Skeletal muscle tissue (tissue), 4 donors: ENCODE results near the gene TDRD7. TPM values are rescaled to one million over a fixed set of nuclear protein-coding genes. Genes with fewer than 3 reads are reported as not detected.

Experiments
- H3K27ac ChIP-seq: one replicate; pipeline ENCODE4 v1.7.0; 2013; ENCODE audit warnings: mild to moderate bottlenecking, low read depth, low read length, inconsistent platforms
- H3K27me3 ChIP-seq, 3 donors: one replicate each; pipeline ENCODE4 v1.7.0; 2013; ENCODE audit warnings: low read length in 3 of 3; ENCODE audit not compliant: control insufficient read depth in 3 of 3, insufficient read depth in 3 of 3
- H3K36me3 ChIP-seq, 3 donors: one replicate each; pipeline ENCODE4 v1.7.0; 2013; ENCODE audit warnings: low read length in 3 of 3; ENCODE audit not compliant: control insufficient read depth in 3 of 3, insufficient read depth in 3 of 3
- H3K4me1 ChIP-seq, 3 donors: one replicate each; pipeline ENCODE4 v1.7.0; 2013; ENCODE audit warnings: low read length in 3 of 3, mild to moderate bottlenecking in 3 of 3; ENCODE audit not compliant: control insufficient read depth in 3 of 3, insufficient read depth in 3 of 3
- H3K4me3 ChIP-seq, 3 donors: one replicate each; pipeline ENCODE4 v1.7.0; 2013; ENCODE audit warnings: low read length in 3 of 3
- H3K9ac ChIP-seq, 3 donors: one replicate each; pipeline ENCODE4 v1.7.0; 2013; ENCODE audit warnings: low read length in 3 of 3, mild to moderate bottlenecking in 3 of 3, moderate library complexity in 2 of 3, low read depth in 1 of 3
- H3K9me3 ChIP-seq, 3 donors: one replicate each; pipeline ENCODE4 v1.7.0; 2013; ENCODE audit warnings: low read length in 3 of 3; ENCODE audit not compliant: control insufficient read depth in 3 of 3
- total RNA-seq: library from RNA; depleted of rRNA; stranded (reverse); fragments of >200 nt; gene quantifications from one replicate; pipeline ENCODE4 v1.2.3, GENCODE V29; 2014
- donor health status: Osteomylitis.

TDRD7 gene
- total RNA-seq, result 5.2 TPM

DNA sequence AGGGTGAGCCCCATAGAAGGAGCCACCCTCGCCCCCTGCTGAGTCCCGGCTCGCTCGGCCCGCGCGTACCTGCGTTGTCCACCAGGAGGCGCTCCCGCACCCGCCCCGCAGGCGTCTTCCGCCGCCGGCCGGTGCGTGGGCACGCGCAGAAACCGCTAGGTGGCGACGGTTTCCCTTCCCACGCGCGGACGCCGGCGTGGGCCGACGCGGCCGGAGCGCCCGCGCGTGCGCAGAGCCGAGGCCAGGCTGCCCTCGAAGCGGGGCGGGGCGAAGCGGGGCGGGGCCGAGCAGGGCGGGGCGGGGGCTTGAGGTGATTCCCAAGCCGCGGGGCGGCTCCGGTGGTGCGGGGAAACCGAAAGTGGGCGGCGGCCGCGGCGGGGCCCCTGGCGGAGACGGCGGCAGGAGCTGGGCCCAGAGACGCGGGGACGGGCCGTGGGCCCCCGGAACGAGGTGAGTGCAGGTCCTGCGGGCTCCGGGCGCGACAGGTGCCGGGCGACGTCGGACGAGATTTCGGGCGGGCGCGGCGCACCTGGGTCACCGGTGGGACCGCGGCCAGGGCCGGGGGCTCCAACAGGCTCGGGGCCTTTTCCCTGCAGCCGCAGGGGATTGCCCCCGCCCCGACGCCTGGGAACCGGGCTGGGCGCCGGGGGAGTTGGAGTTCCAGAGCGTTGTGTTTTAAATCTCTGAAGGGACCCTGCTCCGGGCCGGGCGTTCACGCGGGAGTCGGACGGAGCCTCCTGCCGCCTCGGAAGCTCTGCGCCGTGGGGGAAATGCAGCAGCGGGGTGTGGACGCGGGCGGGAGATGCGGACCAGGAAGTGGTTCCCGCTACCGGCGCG lies at the start of gene TDRD7:
TSS of gene TDRD7 (plus strand) at position 308 of the 837 bp plus-strand sequence. CDS start 16,370 bp downstream, outside the sequence.
- Histone ChIP-seq H3K9ac (peak within 1 kb of the TSS; percentile 71 to 79 (median 75)), H3K27me3 (no peaks in the 10 kb centered on the region), H3K27ac (peak within 1 kb of the TSS; percentile 49), H3K4me3 (peak within 1 kb of the TSS; percentile 59 to 84 (median 75)), H3K4me1 (peaks cover 5 to 11% (median 8%) of the 10 kb centered on the region in 3 donors), H3K36me3 (no peaks in the 10 kb centered on the region), H3K9me3 (peaks cover 0 to 5% (median 0%) of the 10 kb centered on the region in 3 donors)

- Histone ChIP-seq H3K9ac (no peak overlapping the region), H3K27me3 (no peaks in the 10 kb centered on the region), H3K36me3 (peaks cover 20 to 34% (median 29%) of the 10 kb centered on the region in 3 donors), H3K4me1 (no peaks in the 10 kb centered on the region), H3K27ac (no peak overlapping the region), H3K9me3 (no peaks in the 10 kb centered on the region), H3K4me3 (no peak overlapping the region)
Measured at GRCh38 chr9:97362777-97363545, 48.9 kb upstream of the TDRD7 start.

DNA sequence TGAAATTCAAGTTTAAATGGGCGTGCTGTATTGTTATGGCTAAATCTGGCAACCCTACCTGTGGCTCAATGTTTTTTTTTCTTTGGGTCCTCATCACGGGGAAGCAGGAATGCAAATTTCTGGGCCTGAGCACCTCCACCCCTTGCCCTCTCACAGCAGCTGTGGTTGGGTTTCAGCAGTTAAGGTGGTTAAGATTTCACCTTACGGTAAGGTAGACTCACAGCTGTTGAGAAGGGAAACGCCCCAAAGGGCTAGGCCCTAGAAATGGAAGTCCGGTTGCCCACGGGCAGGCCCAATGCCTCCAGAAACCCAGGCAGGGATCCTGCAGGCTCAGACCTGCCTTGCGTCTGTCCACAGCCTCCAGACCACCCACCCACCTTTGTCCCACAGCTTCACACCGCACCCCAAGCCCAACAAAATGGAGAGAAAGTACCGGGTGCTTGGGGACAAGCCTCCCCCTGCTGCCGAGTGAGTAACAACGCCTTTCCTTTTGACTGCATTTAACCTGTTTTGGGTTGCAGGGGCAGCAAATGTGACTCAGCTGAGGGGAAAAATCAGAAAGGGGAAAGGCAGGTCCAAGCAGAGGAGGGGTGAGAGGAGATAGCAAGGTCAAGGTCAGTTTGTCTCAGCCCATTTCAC lies 48.1 kb upstream of the TDRD7 start:
- no peaks in the 10 kb centered on the region for H3K27me3 ChIP-seq
- H3K27ac ChIP-seq, result no peak overlapping the region
- H3K36me3 ChIP-seq, result peaks cover 20 to 33% (median 27%) of the 10 kb centered on the region in 3 donors
- H3K9ac ChIP-seq, result no peak overlapping the region
- no peaks in the 10 kb centered on the region for H3K4me1 ChIP-seq
- H3K9me3 ChIP-seq, result no peaks in the 10 kb centered on the region
- H3K4me3 ChIP-seq, result no peak overlapping the region

GRCh38 chr9:97364769-97365490 lies 47.0 kb upstream of the TDRD7 start:
- no peak overlapping the region for H3K9ac ChIP-seq
- no peaks in the 10 kb centered on the region for H3K9me3 ChIP-seq
- no peak overlapping the region for H3K4me3 ChIP-seq
- H3K36me3 ChIP-seq, result peaks cover 20 to 26% (median 20%) of the 10 kb centered on the region in 3 donors
- no peaks in the 10 kb centered on the region for H3K27me3 ChIP-seq
- no peak overlapping the region for H3K27ac ChIP-seq
- H3K4me1 ChIP-seq, result no peaks in the 10 kb centered on the region

GRCh38 chr9:97365634-97366033 lies 46.3 kb upstream of the TDRD7 start:
- Histone ChIP-seq H3K36me3 (peaks cover 16 to 25% (median 17%) of the 10 kb centered on the region in 3 donors), H3K9me3 (no peaks in the 10 kb centered on the region), H3K9ac (no peak overlapping the region), H3K4me1 (no peaks in the 10 kb centered on the region), H3K27me3 (no peaks in the 10 kb centered on the region), H3K27ac (no peak overlapping the region), H3K4me3 (no peak overlapping the region)

GRCh38 chr9:97366476-97366875 lies 45.4 kb upstream of the TDRD7 start:
- Histone ChIP-seq H3K27ac (no peak overlapping the region), H3K4me1 (no peaks in the 10 kb centered on the region), H3K9me3 (no peaks in the 10 kb centered on the region), H3K4me3 (no peak overlapping the region), H3K36me3 (peaks cover 16 to 26% (median 17%) of the 10 kb centered on the region in 3 donors), H3K9ac (no peak overlapping the region), H3K27me3 (no peaks in the 10 kb centered on the region)

GRCh38 chr9:97366889-97367288 lies 45.0 kb upstream of the TDRD7 start:
- peaks cover 18 to 27% (median 19%) of the 10 kb centered on the region in 3 donors for H3K36me3 ChIP-seq
- no peaks in the 10 kb centered on the region for H3K27me3 ChIP-seq
- no peak overlapping the region for H3K9ac ChIP-seq
- H3K4me3 ChIP-seq, result no peak overlapping the region
- no peak overlapping the region for H3K27ac ChIP-seq
- H3K4me1 ChIP-seq, result no peaks in the 10 kb centered on the region
- no peaks in the 10 kb centered on the region for H3K9me3 ChIP-seq

DNA sequence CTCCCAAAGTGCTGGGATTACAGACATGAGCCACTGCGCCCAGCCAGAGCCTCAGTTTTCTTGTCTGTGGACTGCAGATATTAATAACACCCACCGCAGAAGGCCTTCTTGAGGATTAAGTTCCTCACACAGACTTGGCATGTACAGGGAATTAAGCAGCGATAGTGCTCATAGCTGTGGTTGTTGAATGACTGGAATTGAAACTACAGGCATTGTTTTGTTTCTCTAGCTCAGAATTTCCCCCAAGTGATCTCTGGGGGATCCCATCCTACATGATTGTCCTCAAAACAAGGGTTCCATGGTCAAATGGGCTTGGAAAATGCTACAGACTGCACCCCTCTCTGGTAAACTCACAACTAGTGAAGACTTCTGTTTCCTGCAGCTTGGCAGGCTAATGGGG lies 44.2 kb upstream of the TDRD7 start:
- Histone ChIP-seq H3K36me3 (peaks cover 15 to 25% (median 20%) of the 10 kb centered on the region in 3 donors), H3K9ac (no peak overlapping the region), H3K27me3 (no peaks in the 10 kb centered on the region), H3K4me1 (no peaks in the 10 kb centered on the region), H3K9me3 (no peaks in the 10 kb centered on the region), H3K4me3 (no peak overlapping the region), H3K27ac (no peak overlapping the region)

GRCh38 chr9:97368964-97369363 lies 42.9 kb upstream of the TDRD7 start:
- H3K36me3 ChIP-seq, result peaks cover 15 to 27% (median 22%) of the 10 kb centered on the region in 3 donors
- no peak overlapping the region for H3K9ac ChIP-seq
- H3K9me3 ChIP-seq, result no peaks in the 10 kb centered on the region
- no peak overlapping the region for H3K4me3 ChIP-seq
- no peak overlapping the region for H3K27ac ChIP-seq
- H3K4me1 ChIP-seq, result no peaks in the 10 kb centered on the region
- H3K27me3 ChIP-seq, result no peaks in the 10 kb centered on the region
